Measurements from ENCODE around the gene KIFC3. TPM values are rescaled to one million over a fixed set of nuclear protein-coding genes. Genes with fewer than 3 reads are reported as not detected.

KIFC3 gene
- total and polyA plus RNA-seq, 2 of the 8 experiments (the other 6 are each of a cell fraction or from before 2014, with no cell fraction given), result 2.1 to 7.1 TPM

DNA sequence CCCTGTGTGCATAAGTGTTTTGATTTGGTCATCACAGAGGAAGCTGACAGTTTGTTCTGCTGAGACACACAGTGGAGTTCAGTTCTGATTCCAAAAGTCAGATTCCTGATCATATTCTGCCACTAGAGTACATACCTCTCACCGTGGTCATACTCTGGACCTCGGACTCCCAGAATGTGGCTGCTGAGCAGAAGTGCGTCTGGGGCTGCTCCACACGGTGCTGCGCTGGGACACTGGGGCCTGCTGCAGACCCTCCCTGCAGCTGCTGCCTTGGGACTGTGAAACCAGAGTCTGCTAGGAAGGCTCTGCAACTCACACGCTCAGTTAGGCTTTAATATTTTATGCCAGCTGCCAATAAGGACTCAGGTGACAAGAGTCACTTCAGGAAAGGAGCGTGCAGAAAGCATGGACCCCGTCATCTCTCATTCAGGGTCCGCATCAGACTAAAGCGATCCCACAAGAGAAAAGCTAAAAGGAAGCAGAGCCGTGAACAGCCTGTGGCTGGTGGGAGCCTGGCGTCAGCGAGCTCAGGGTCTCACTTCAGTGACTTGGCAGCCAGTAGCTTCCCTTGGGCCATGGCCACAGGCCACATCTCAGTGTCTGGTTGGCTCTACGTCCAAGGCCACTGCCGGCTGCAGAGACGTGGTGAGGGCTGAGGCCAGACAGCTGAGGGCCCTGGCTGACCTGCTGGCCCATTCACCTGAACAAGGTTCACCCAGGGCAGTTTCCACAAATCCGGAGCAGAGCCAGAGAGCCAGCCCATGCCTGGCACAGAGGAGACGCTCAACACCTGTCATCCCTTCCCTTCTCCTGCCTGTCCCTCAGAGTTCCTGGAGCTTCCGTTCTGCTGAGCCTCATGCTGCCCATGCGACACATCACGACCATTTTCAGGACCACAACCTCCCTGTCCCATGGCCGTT, 24.7 kb upstream of the KIFC3 start:
- no peaks in the 10 kb centered on the region for H3K23me2 ChIP-seq (ENCODE audit: low read depth, low read length)
- H3K18ac ChIP-seq (ENCODE audit: extremely low read depth, low read length), result no peak overlapping the region
- POLR2A ChIA-PET (ENCODE audit: partially characterized antibody), result interaction anchor here (0.6 to 1.4 kb wide), 4 partner anchors 9 to 299 kb away, joined by 3 to 5 read pairs (median 3); no protein-coding TSS in a partner anchor
- no peak overlapping the region for H4K8ac ChIP-seq (ENCODE audit: extremely low read depth, insufficient read depth, low read length)
- no peak overlapping the region for H3K23ac ChIP-seq (ENCODE audit: insufficient read length)
- no peak overlapping the region for H3K4me2 ChIP-seq (ENCODE audit: insufficient read depth in 1 of 2, low read depth in 2 of 2, low read length in 2 of 2)
- H2AFZ ChIP-seq (ENCODE audit: low read length), result no peak overlapping the region
- peak overlapping the region; percentile 5; the same call in 1 of the 2 replicates for H2BK15ac ChIP-seq (ENCODE audit: low read length)
- H3K4ac ChIP-seq (replicated peaks; ENCODE audit: insufficient read length, low read depth, low read length), result no peak overlapping the region
- no peak overlapping the region for H4K5ac ChIP-seq (ENCODE audit: insufficient read length, low read depth, low read length)
- no peak overlapping the region for H2BK20ac ChIP-seq (ENCODE audit: low read length)
- no peak overlapping the region for H3K27ac ChIP-seq (ENCODE audit: low read depth, low read length)
- H4K20me1 ChIP-seq (replicated peaks in 1 of 2; ENCODE audit: control insufficient read depth in 1 of 2, insufficient read depth in 2 of 2, low read length in 2 of 2), result no peaks in the 10 kb centered on the region
- H3K27me3 ChIP-seq (replicated peaks in 1 of 4; ENCODE audit: control insufficient read depth in 3 of 4, extremely low read depth in 1 of 4, insufficient read depth in 3 of 4, low read length in 3 of 4), result no peaks in the 10 kb centered on the region
- FAIRE-seq (no peak), DNase-seq (ENCODE audit: low read depth in 1 of 2, low spot score in 2 of 2) (no peak)
- no peak overlapping the region for H2BK5ac ChIP-seq (ENCODE audit: low read depth, low read length)
- no peak overlapping the region for H3K9ac ChIP-seq (replicated peaks in 1 of 4; ENCODE audit: extremely low read depth in 1 of 4, low read depth in 3 of 4, low read length in 3 of 4)
- H2AK5ac ChIP-seq (ENCODE audit: low read depth, low read length), result no peak overlapping the region
- H3K79me1 ChIP-seq (ENCODE audit: low read depth, low read length), result no peaks in the 10 kb centered on the region; the same call in 1 of the 2 replicates
- H3K9me3 ChIP-seq (ENCODE audit: insufficient read depth in 2 of 2, low read depth in 1 of 2, low read length in 1 of 2), result no peaks in the 10 kb centered on the region
- no peak overlapping the region for H3K56ac ChIP-seq (replicated peaks; ENCODE audit: insufficient read length, low read depth, low read length)
- H3K14ac ChIP-seq (ENCODE audit: insufficient read length), result no peak overlapping the region
- H3K4me3 ChIP-seq (ENCODE audit: extremely low read depth in 1 of 4, insufficient read depth in 2 of 4, low read depth in 3 of 4, low read length in 4 of 4), result no peak overlapping the region
- no peak overlapping the region for H4K91ac ChIP-seq (replicated peaks; ENCODE audit: insufficient read length, low read length)
- CTCF ChIA-PET (ENCODE audit: partially characterized antibody), result interaction anchor here (0.6 to 1.9 kb wide), 15 partner anchors 8 to 215 kb away, joined by 3 to 6 read pairs (median 3); no protein-coding TSS in a partner anchor
- 89% methylated on average over 22 of the region's 22 CpGs; no CpG with 5 or more reads in 1 of the 2 experiments for WGBS, 2 experiments (ENCODE audit: extremely low coverage in 1 of 2, insufficient coverage in 1 of 2, insufficient read length in 1 of 2, insufficient replicate concordance in 2 of 2, low coverage in 1 of 2, low lambda C conversion rate in 2 of 2, missing lambda C conversion rate in 1 of 2)
- peak overlapping the region; percentile 64; the same call in 1 of the 2 replicates for H2BK12ac ChIP-seq (ENCODE audit: low read depth, low read length)
- no peaks in the 10 kb centered on the region; a peak in 2 of 7 replicates for H3K4me1 ChIP-seq (replicated peaks in 1 of 4; ENCODE audit: control insufficient read depth in 3 of 4, insufficient read depth in 4 of 4, low read length in 3 of 4)
- H3K36me3 ChIP-seq (ENCODE audit: control insufficient read depth in 2 of 4, insufficient read depth in 4 of 4, low read length in 3 of 4), result no peaks in the 10 kb centered on the region
- no peak overlapping the region for H2BK120ac ChIP-seq (replicated peaks; ENCODE audit: low read depth, low read length)
- H3K79me2 ChIP-seq (ENCODE audit: control insufficient read depth in 1 of 2, insufficient read depth in 2 of 2, low read length in 2 of 2), result no peaks in the 10 kb centered on the region
- TF ChIP-seq, protein P1, sequence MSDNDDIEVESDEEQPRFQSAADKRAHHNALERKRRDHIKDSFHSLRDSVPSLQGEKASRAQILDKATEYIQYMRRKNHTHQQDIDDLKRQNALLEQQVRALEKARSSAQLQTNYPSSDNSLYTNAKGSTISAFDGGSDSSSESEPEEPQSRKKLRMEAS (IDR thresholded peaks at IDR 0.05), result no peak
- no peak for TF ChIP-seq RBBP5 (IDR thresholded peaks at IDR 0.05; ENCODE audit: borderline replicate concordance, low read depth, low read length)
- TF ChIP-seq BRCA1 (IDR thresholded peaks at IDR 0.05; ENCODE audit: low read depth, low read length), result no peak
- TF ChIP-seq CTBP2 (IDR thresholded peaks at IDR 0.05; ENCODE audit: borderline replicate concordance, insufficient read depth, insufficient read length, low read length), result no peak
- no peak for TF ChIP-seq E2F6 (IDR thresholded peaks at IDR 0.05)
- no peak for TF ChIP-seq TAF1 (IDR thresholded peaks at IDR 0.05; ENCODE audit: low read depth, low read length)
- no peak for TF ChIP-seq EP300 (IDR thresholded peaks at IDR 0.05; ENCODE audit: borderline replicate concordance in 1 of 2, low read depth in 2 of 2, low read length in 2 of 2)
- TF ChIP-seq CREB1 (IDR thresholded peaks at IDR 0.05), result no peak
- TF ChIP-seq TAF7 (optimal IDR thresholded peaks at IDR 0.05; ENCODE audit: borderline replicate concordance, low read depth, low read length), result no peak
- TF ChIP-seq MAFK (IDR thresholded peaks at IDR 0.05; ENCODE audit: low read depth, low read length), result no peak
- no peak for TF ChIP-seq CHD2 (IDR thresholded peaks at IDR 0.05; ENCODE audit: low read length)
